HEK293T (cell line): Measurements from ENCODE around the gene KIF21A.

Experiments
- CTCF ChIA-PET: fragments of 350-600 bp; formaldehyde crosslinking; extraction: SDS; loops from one replicate; lab custom pipeline; 2021; ENCODE audit warnings: antibody characterized with exemption, inconsistent platforms; lab: Yijun Ruan, JAX
- POLR2A ChIA-PET: fragments of 350-600 bp; formaldehyde crosslinking; extraction: SDS; loops from one replicate; lab custom pipeline; 2020; ENCODE audit warnings: antibody characterized with exemption, inconsistent platforms; lab: Yijun Ruan, JAX
- DNase-seq: peaks from one replicate; pipeline ENCODE4 v3.0.0; 2012; ENCODE audit warnings: mixed read lengths; ENCODE audit errors: extremely low spot score
- ARNT ChIP-seq: fragments of 450-650 bp; IDR thresholded peaks from 2 replicates; pipeline ENCODE4 v1.6.1; 2017; ENCODE audit warnings: mild to moderate bottlenecking
- BHLHE40 ChIP-seq: fragments of 450-650 bp; IDR thresholded peaks from 2 replicates; pipeline ENCODE4 v1.6.1; 2016; ENCODE audit warnings: mild to moderate bottlenecking, moderate library complexity, borderline replicate concordance
- CTBP1 ChIP-seq: fragments of 450-650 bp; IDR thresholded peaks from 2 replicates; pipeline ENCODE4 v1.6.1; 2016; ENCODE audit warnings: borderline replicate concordance
- ELF4 ChIP-seq: fragments of 450-650 bp; IDR thresholded peaks from 2 replicates; pipeline ENCODE4 v1.6.1; 2017; ENCODE audit warnings: antibody characterized with exemption
- FOXA1 ChIP-seq: fragments of 450-650 bp; IDR thresholded peaks from 2 replicates; pipeline ENCODE4 v1.6.1; 2016; ENCODE audit warnings: mild to moderate bottlenecking
- FOXK2 ChIP-seq: fragments of 450-650 bp; IDR thresholded peaks from 2 replicates; pipeline ENCODE4 v1.6.1; 2016; ENCODE audit warnings: mild to moderate bottlenecking
- FOXM1 ChIP-seq: fragments of 450-650 bp; IDR thresholded peaks from 2 replicates; pipeline ENCODE4 v1.6.1; 2017; ENCODE audit warnings: mild to moderate bottlenecking, borderline replicate concordance
- HDGF ChIP-seq: fragments of 450-650 bp; IDR thresholded peaks from 2 replicates; pipeline ENCODE4 v1.6.1; 2017; ENCODE audit warnings: antibody characterized with exemption, borderline replicate concordance
- L3MBTL2 ChIP-seq: fragments of 450-650 bp; conservative IDR thresholded peaks from 2 replicates; pipeline ENCODE4 v1.6.1; 2016; ENCODE audit warnings: mild to moderate bottlenecking
- LEF1 ChIP-seq: fragments of 450-650 bp; IDR thresholded peaks from 2 replicates; pipeline ENCODE4 v1.6.1; 2017; ENCODE audit warnings: mild to moderate bottlenecking, borderline replicate concordance
- NFRKB ChIP-seq: fragments of 450-650 bp; IDR thresholded peaks from 2 replicates; pipeline ENCODE4 v1.6.1; 2016; ENCODE audit warnings: mild to moderate bottlenecking, moderate library complexity
- PKNOX1 ChIP-seq: fragments of 450-650 bp; IDR thresholded peaks from 2 replicates; pipeline ENCODE4 v1.6.1; 2016
- SP1 ChIP-seq: fragments of 450-650 bp; IDR thresholded peaks from 2 replicates; pipeline ENCODE4 v1.6.1; 2017
- SUZ12 ChIP-seq: fragments of 450-650 bp; IDR thresholded peaks from 2 replicates; pipeline ENCODE4 v1.6.1; 2016; ENCODE audit warnings: mild to moderate bottlenecking
- TARDBP ChIP-seq: fragments of 450-650 bp; IDR thresholded peaks from 2 replicates; pipeline ENCODE4 v1.6.1; 2016
- ZNF384 ChIP-seq: fragments of 450-650 bp; IDR thresholded peaks from 2 replicates; pipeline ENCODE4 v1.6.1; 2016

Gene KIF21A

DNA sequence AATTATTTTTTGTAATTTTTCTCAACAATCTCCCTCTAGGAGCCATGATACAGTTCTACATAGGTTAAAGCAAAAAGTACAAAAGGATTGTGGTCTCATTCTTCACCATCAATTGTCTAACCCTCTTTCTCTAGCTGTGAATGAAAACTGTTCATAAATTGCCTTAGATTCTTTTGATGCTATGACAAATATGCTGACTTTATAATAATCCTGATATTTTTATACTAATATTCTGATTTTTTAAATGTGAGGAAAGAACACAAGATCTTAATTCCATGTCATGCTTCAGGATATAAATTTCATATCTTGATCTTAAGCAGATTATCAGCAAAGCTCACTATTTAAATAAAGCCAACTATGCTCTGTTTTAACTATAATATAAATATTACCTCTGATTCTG lies 75.4 kb downstream of the KIF21A start:
- DNase-seq, result no peak
- ChIA-PET POLR2A (no interaction called here), CTCF (no interaction called here)
- no peak for TF ChIP-seq SUZ12
- TF ChIP-seq ZNF384, result no peak
- no peak for TF ChIP-seq FOXM1
- no peak for TF ChIP-seq BHLHE40
- no peak for TF ChIP-seq NFRKB
- TF ChIP-seq LEF1, result no peak
- TF ChIP-seq HDGF, result no peak
- TF ChIP-seq L3MBTL2, result no peak
- TF ChIP-seq FOXK2, result no peak
- TF ChIP-seq CTBP1, result no peak
- no peak for TF ChIP-seq TARDBP
- no peak for TF ChIP-seq ELF4
- no peak for TF ChIP-seq ARNT
- no peak for TF ChIP-seq PKNOX1
- TF ChIP-seq FOXA1, result no peak

DNA sequence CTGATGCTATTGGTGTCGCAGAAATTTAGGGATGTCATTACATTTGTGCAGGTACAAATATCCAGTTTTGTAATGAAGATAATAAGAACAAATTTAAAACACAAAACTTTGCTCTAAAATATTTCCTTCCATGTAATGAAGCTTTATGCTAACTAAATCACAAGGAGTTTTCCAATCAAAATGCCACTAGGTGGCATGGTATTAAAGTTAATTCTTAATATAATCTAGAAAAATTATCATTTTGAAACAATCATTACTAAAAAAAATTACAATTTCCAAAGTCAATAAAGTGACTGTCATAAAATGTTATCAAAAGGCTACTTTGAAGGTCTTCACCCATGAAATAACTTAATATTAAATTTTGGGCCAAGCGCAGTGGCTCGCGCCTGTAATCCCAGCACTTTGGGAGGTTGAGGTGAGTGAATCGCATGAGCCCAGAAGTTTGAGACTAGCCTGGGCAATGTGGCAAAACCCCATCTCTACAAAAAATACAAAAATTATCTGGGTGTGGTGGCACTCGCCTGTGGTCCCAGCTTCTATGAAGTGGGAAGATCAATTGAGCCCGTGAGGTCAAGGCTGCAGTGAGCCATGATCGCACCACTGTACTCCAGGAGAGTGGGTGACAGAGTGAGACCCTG lies 77.4 kb downstream of the KIF21A start:
- CTCF ChIA-PET, result no interaction called here
- DNase-seq, result no peak
- TF ChIP-seq SUZ12 (no peak), L3MBTL2 (no peak), PKNOX1 (no peak), ELF4 (no peak), ZNF384 (no peak), NFRKB (no peak), FOXA1 (no peak), FOXM1 (no peak), ARNT (no peak), HDGF (no peak), TARDBP (no peak), CTBP1 (no peak), BHLHE40 (no peak), LEF1 (no peak), SP1 (no peak), FOXK2 (no peak)
- POLR2A ChIA-PET, result no interaction called here

DNA sequence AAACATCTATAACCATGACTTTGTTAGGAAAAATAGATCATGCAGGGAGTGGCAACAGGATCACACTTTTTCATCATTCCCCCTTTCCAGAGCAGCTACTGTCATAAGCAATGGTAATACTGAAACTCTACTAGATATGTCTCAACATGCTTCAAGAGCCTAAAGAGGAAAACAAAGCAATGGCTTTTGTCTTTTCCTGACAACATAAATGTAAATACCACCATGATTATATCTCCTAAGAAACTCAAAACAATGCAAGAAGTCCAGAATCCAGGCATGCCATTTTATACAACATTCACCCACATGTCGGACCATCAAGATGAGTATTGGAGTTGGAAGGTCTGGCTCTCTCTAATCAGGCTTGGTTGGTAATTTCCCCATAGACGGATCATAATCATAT lies 78.7 kb downstream of the KIF21A start:
- TF ChIP-seq PKNOX1, result no peak
- no peak for TF ChIP-seq TARDBP
- no peak for TF ChIP-seq CTBP1
- TF ChIP-seq ELF4, result no peak
- TF ChIP-seq FOXM1, result no peak
- no peak for TF ChIP-seq LEF1
- TF ChIP-seq SUZ12, result no peak
- TF ChIP-seq FOXA1, result no peak
- no peak for TF ChIP-seq ZNF384
- no peak for TF ChIP-seq L3MBTL2
- no peak for TF ChIP-seq FOXK2
- no peak for TF ChIP-seq SP1
- TF ChIP-seq HDGF, result no peak
- TF ChIP-seq NFRKB, result no peak
- no peak for TF ChIP-seq BHLHE40
- no peak for TF ChIP-seq ARNT
- CTCF ChIA-PET, result no interaction called here
- POLR2A ChIA-PET, result no interaction called here
- no peak for DNase-seq

DNA sequence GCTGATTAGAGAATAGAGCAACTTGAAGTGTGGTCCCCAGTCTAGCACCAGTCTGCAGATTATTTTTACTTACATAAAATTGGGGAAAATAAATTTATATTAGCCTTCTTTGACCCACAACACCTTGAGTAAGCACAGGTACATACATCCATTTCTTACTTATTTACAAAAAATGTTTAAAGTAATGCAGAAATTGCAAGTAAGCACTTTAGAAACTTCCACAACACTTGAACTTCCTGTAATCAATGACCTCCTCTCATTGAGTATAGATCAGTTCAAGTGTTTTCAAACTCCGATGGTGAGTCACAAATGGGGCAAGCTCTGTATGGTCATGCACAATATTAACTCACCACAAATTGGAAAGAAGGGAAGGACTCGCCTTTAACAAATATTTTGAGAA lies 83.3 kb downstream of the KIF21A start:
- ChIA-PET POLR2A (interaction anchor here (0.7 kb wide), 1 partner anchor 12 kb away, joined by 3 read pairs; no protein-coding TSS in a partner anchor), CTCF (interaction anchor here (0.7 kb wide), 1 partner anchor 173 kb away, joined by 3 read pairs; no protein-coding TSS in a partner anchor)
- DNase-seq, result no peak
- TF ChIP-seq ZNF384 (no peak), FOXA1 (no peak), BHLHE40 (no peak), TARDBP (no peak), PKNOX1 (no peak), FOXK2 (no peak), SUZ12 (no peak), CTBP1 (no peak), ELF4 (no peak), NFRKB (no peak), FOXM1 (no peak), LEF1 (no peak), SP1 (no peak), HDGF (no peak), ARNT (no peak), L3MBTL2 (no peak)

DNA sequence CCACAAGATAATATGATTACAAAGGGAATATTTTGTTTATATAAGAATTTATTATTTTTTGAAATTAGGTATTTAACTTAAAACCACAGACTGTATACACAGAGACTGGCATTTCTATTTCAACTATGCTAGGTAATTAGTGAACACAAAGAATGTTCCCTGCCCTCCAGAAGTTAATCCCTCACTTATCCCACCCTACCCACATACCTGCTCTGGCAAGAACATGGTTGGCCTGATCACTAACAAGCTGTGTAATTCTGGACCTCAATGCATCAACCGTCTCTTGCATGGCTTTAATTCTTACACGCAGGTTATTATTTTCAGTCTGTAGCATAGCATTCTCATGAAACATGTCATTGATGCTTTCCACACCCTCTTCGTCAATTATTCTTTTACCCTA lies 85.9 kb downstream of the KIF21A start:
- DNase-seq, result no peak
- CTCF ChIA-PET, result no interaction called here
- no peak for TF ChIP-seq ZNF384
- no peak for TF ChIP-seq HDGF
- no peak for TF ChIP-seq PKNOX1
- no peak for TF ChIP-seq SP1
- TF ChIP-seq FOXA1, result no peak
- TF ChIP-seq BHLHE40, result no peak
- TF ChIP-seq NFRKB, result no peak
- TF ChIP-seq FOXM1, result no peak
- no peak for TF ChIP-seq CTBP1
- no peak for TF ChIP-seq FOXK2
- TF ChIP-seq TARDBP, result no peak
- TF ChIP-seq ELF4, result no peak
- TF ChIP-seq SUZ12, result no peak
- TF ChIP-seq ARNT, result no peak
- TF ChIP-seq LEF1, result no peak
- no peak for TF ChIP-seq L3MBTL2
- POLR2A ChIA-PET, result no interaction called here
